MM.1S (cell line): ENCODE measurements around the gene G2E3.
A peak's percentile ranks its signal among the peaks of the same experiment; 100 is the strongest.

Experiments used
- DNase-seq: peaks from one replicate; pipeline ENCODE4 v3.0.0-alpha.2; 2015
- H2AFZ ChIP-seq: fragments of 300-600 bp; sonication (generic); 2 replicates; pipeline ENCODE4 v1.6.0; 2016; ENCODE audit warnings: antibody characterized with exemption, low read length
- H3F3A ChIP-seq: fragments of 300-600 bp; sonication (generic); 2 replicates; pipeline ENCODE4 v1.6.1; 2016; ENCODE audit warnings: mild to moderate bottlenecking, antibody characterized with exemption, low read length, moderate library complexity, mixed read lengths; ENCODE audit not compliant: insufficient read depth
- H3K27ac ChIP-seq: fragments of 300-600 bp; sonication (generic); 2 replicates; pipeline ENCODE4 v1.5.1; 2016; ENCODE audit warnings: mild to moderate bottlenecking, low read length
- H3K27me3 ChIP-seq: fragments of 300-600 bp; sonication (generic); replicated peaks from 2 replicates; pipeline ENCODE4 v1.6.0; 2016; ENCODE audit warnings: low read length; ENCODE audit not compliant: insufficient read depth
- H3K36me3 ChIP-seq: fragments of 300-600 bp; sonication (generic); replicated peaks from 2 replicates; pipeline ENCODE4 v1.6.1; 2016; ENCODE audit warnings: mild to moderate bottlenecking, low read length, mixed read lengths; ENCODE audit not compliant: insufficient read depth
- H3K4me1 ChIP-seq: fragments of 300-600 bp; sonication (generic); 2 replicates; pipeline ENCODE4 v1.6.1; 2016; ENCODE audit warnings: low read length, mixed read lengths
- H3K4me2 ChIP-seq: fragments of 300-600 bp; sonication (generic); 2 replicates; pipeline ENCODE4 v1.6.0; 2016; ENCODE audit warnings: low read depth, low read length
- H3K4me3 ChIP-seq: fragments of 300-600 bp; sonication (generic); 2 replicates; pipeline ENCODE4 v1.5.1; 2016; ENCODE audit warnings: low read length, mixed read lengths
- H3K79me2 ChIP-seq: fragments of 300-600 bp; sonication (generic); 2 replicates; pipeline ENCODE4 v1.6.1; 2016; ENCODE audit warnings: mixed run types, low read length, mixed read lengths
- H3K9ac ChIP-seq: fragments of 300-600 bp; sonication (generic); 2 replicates; pipeline ENCODE4 v1.6.1; 2016; ENCODE audit warnings: low read length, mixed read lengths
- H3K9me2 ChIP-seq: fragments of 300-600 bp; sonication (generic); replicated peaks from 2 replicates; pipeline ENCODE4 v1.6.1; 2016; ENCODE audit warnings: mild to moderate bottlenecking, low read length, mixed read lengths; ENCODE audit not compliant: insufficient read depth
- H3K9me3 ChIP-seq: fragments of 300-600 bp; sonication (generic); replicated peaks from 2 replicates; pipeline ENCODE4 v1.6.1; 2016; ENCODE audit warnings: mild to moderate bottlenecking, low read length, mixed read lengths; ENCODE audit not compliant: insufficient read depth
- H4K20me1 ChIP-seq: fragments of 300-600 bp; sonication (generic); 2 replicates; pipeline ENCODE4 v1.6.1; 2016; ENCODE audit warnings: mild to moderate bottlenecking, low read length, moderate library complexity, mixed read lengths; ENCODE audit not compliant: insufficient read depth
- EZH2 ChIP-seq: fragments of 300-600 bp; sonication (generic); optimal IDR thresholded peaks from 2 replicates; pipeline ENCODE3; 2017; ENCODE audit warnings: low read depth, mild to moderate bottlenecking, antibody characterized with exemption, low read length, mixed read lengths
- EZH2phosphoT487 ChIP-seq: fragments of 300-600 bp; sonication (generic); IDR thresholded peaks from 2 replicates; pipeline ENCODE4 v1.6.1; 2018; ENCODE audit warnings: antibody characterized with exemption, low read length
- TF ChIP-seq, protein P1 (sequence below): fragments of 300-600 bp; sonication (generic); IDR thresholded peaks from 2 replicates; pipeline ENCODE4 v1.5.1; 2016; ENCODE audit warnings: antibody characterized with exemption, low read length, mixed read lengths

G2E3 gene

DNA sequence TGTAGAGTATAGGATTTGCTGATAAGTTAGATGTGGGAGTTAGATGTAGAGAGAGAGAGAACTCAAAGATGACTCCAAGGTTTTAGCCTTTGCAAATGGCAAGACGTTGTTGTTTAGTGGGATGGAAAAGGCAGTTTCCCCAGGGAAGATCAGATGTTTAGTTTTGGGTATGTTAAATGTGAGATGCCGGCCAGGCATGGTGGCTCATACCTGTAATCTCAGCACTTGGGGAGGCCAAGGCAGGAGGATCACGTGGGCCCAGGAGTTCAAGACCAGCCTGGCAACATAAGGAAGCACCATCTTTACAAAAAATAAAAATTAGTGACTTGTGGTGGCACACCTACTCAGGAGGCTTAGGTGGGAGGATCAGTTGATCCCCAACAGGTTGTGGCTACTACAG lies 96.7 kb downstream of the G2E3 start:
- no peak overlapping the region for H3K4me2 ChIP-seq
- H3F3A ChIP-seq, result no peaks in the 10 kb centered on the region
- H3K4me1 ChIP-seq, result no peaks in the 10 kb centered on the region
- no peak overlapping the region for H3K27ac ChIP-seq
- no peaks in the 10 kb centered on the region for H3K9me2 ChIP-seq
- H2AFZ ChIP-seq, result no peak overlapping the region
- H3K9me3 ChIP-seq, result no peaks in the 10 kb centered on the region
- H3K79me2 ChIP-seq, result no peaks in the 10 kb centered on the region
- no peak overlapping the region for H3K9ac ChIP-seq
- H3K4me3 ChIP-seq, result no peak overlapping the region
- TF ChIP-seq EZH2, result no peak
- TF ChIP-seq EZH2phosphoT487, result no peak
- TF ChIP-seq, protein P1, sequence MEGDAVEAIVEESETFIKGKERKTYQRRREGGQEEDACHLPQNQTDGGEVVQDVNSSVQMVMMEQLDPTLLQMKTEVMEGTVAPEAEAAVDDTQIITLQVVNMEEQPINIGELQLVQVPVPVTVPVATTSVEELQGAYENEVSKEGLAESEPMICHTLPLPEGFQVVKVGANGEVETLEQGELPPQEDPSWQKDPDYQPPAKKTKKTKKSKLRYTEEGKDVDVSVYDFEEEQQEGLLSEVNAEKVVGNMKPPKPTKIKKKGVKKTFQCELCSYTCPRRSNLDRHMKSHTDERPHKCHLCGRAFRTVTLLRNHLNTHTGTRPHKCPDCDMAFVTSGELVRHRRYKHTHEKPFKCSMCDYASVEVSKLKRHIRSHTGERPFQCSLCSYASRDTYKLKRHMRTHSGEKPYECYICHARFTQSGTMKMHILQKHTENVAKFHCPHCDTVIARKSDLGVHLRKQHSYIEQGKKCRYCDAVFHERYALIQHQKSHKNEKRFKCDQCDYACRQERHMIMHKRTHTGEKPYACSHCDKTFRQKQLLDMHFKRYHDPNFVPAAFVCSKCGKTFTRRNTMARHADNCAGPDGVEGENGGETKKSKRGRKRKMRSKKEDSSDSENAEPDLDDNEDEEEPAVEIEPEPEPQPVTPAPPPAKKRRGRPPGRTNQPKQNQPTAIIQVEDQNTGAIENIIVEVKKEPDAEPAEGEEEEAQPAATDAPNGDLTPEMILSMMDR, result no peak
- DNase-seq, result no peak
- no peaks in the 10 kb centered on the region for H4K20me1 ChIP-seq
- H3K27me3 ChIP-seq, result no peaks in the 10 kb centered on the region
- no peaks in the 10 kb centered on the region for H3K36me3 ChIP-seq

DNA sequence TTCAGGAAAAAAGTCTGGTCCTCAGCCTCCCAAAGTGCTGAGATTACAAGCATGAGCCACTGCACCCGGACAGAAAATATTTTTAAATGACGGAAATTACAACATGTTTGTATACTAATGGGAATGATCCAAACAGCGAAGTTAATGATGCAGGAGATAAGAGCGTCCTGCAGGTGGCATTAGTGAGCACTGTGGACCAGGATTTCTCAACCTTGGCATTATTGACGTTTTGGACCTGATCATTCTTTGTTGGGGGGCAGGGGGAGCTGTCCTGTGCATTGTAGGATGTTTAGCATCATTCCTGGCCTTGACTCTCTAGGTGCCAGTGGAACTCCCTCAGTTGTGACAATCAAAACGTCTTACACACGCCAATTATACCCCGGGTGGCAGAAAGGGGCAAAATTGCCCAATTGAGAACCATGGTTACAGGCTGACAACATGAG lies 97.3 kb downstream of the G2E3 start:
- H4K20me1 ChIP-seq, result no peaks in the 10 kb centered on the region
- no peak overlapping the region for H3K27ac ChIP-seq
- no peaks in the 10 kb centered on the region for H3F3A ChIP-seq
- no peaks in the 10 kb centered on the region for H3K27me3 ChIP-seq
- H2AFZ ChIP-seq, result no peak overlapping the region
- no peaks in the 10 kb centered on the region for H3K4me1 ChIP-seq
- H3K36me3 ChIP-seq, result no peaks in the 10 kb centered on the region
- H3K9me2 ChIP-seq, result no peaks in the 10 kb centered on the region
- no peak overlapping the region for H3K4me3 ChIP-seq
- H3K79me2 ChIP-seq, result no peaks in the 10 kb centered on the region
- no peaks in the 10 kb centered on the region for H3K9me3 ChIP-seq
- no peak overlapping the region for H3K9ac ChIP-seq
- TF ChIP-seq EZH2phosphoT487 (no peak), EZH2 (no peak)
- TF ChIP-seq, protein P1, result peak; percentile 50
- peak; percentile 10 for DNase-seq
- H3K4me2 ChIP-seq, result no peak overlapping the region

DNA sequence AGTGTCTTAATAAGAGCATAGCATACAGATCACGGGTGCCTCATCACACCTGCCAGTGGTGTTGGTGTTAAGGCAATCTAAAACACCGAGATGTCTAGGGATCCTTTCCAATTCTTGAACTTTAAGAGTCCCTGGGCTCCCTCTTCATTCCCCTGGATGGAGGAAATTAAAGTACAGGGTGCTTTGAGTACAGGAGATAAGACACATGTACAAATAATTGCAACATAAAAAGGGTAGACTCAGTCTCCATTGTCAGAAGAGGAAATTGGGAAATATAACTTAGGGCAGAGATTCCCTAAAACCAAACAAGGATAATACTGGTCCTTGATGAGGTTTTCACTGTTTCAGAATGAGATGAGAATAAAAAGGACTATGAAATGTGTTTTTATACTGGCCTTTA lies 98.1 kb downstream of the G2E3 start:
- TF ChIP-seq, protein P1, result no peak
- no peak for TF ChIP-seq EZH2
- no peak for TF ChIP-seq EZH2phosphoT487
- no peaks in the 10 kb centered on the region for H3K36me3 ChIP-seq
- H4K20me1 ChIP-seq, result no peaks in the 10 kb centered on the region
- H3K9me3 ChIP-seq, result no peaks in the 10 kb centered on the region
- no peak overlapping the region for H3K4me2 ChIP-seq
- no peak overlapping the region for H3K9ac ChIP-seq
- no peaks in the 10 kb centered on the region for H3K9me2 ChIP-seq
- H3K4me3 ChIP-seq, result no peak overlapping the region
- H3F3A ChIP-seq, result no peaks in the 10 kb centered on the region
- no peak overlapping the region for H3K27ac ChIP-seq
- no peak overlapping the region for H2AFZ ChIP-seq
- DNase-seq, result no peak
- no peaks in the 10 kb centered on the region for H3K4me1 ChIP-seq
- H3K27me3 ChIP-seq, result no peaks in the 10 kb centered on the region
- no peaks in the 10 kb centered on the region for H3K79me2 ChIP-seq
